HepG2 (cell line): ENCODE results near the gene ZMPSTE24. TPM values are rescaled to one million over a fixed set of nuclear protein-coding genes. Genes with fewer than 3 reads are reported as not detected.

Experiments used
- CBFB ChIP-seq: sonication (generic); formaldehyde crosslinking; IDR thresholded peaks from 2 replicates; pipeline ENCODE4 v1.4.0; 2020; ENCODE audit warnings: missing genetic modification reagents
- DNMT3B ChIP-seq: conservative IDR thresholded peaks from 2 replicates; pipeline ENCODE4 v1.6.1; 2016; ENCODE audit warnings: missing biosample characterization, control low read depth
- FOXP1 ChIP-seq, 2 experiments: fragments of 450-650 bp in 1 of 2; IDR thresholded peaks; 2 replicates each; pipeline ENCODE4 v1.6.1; 2017 to 2018; ENCODE audit warnings: antibody characterized with exemption in 1 of 2
- KAT8 ChIP-seq: IDR thresholded peaks from 2 replicates; pipeline ENCODE4 v1.6.1; 2016; ENCODE audit warnings: missing genetic modification reagents, missing compliant biosample characterization
- LCORL ChIP-seq, 2 experiments: fragments of 450-650 bp in 1 of 2; sonication (generic) in 1 of 2; formaldehyde crosslinking in 1 of 2; IDR thresholded peaks; 2 replicates each; pipeline versions ENCODE4 v1.5.0 to v1.6.1; 2017 to 2020; ENCODE audit warnings: antibody characterized with exemption in 1 of 2, missing genetic modification reagents in 1 of 2
- NCOR1 ChIP-seq: fragments of 200-600 bp; sonication (generic); IDR thresholded peaks from 2 replicates; pipeline ENCODE4 v1.7.0; 2017; ENCODE audit warnings: antibody characterized with exemption, low read length, borderline replicate concordance
- NR2C2 ChIP-seq: sonication (generic); formaldehyde crosslinking; IDR thresholded peaks from 2 replicates; pipeline ENCODE4 v1.4.0; 2020; ENCODE audit warnings: missing genetic modification reagents, mild to moderate bottlenecking, moderate library complexity, borderline replicate concordance
- NR2F1 ChIP-seq, 2 experiments: fragments of 450-650 bp in 1 of 2; formaldehyde crosslinking in 1 of 2; IDR thresholded peaks; 2 replicates each; pipeline versions ENCODE4 v1.5.0 to v1.6.1; 2016 to 2020; ENCODE audit warnings: mild to moderate bottlenecking in 1 of 2, missing compliant biosample characterization in 1 of 2, missing genetic modification reagents in 1 of 2, moderate library complexity in 1 of 2
- NR2F2 ChIP-seq: IDR thresholded peaks from 2 replicates; pipeline ENCODE4 v1.6.1; 2012; ENCODE audit warnings: low read depth, inconsistent platforms, borderline replicate concordance
- RFX1 ChIP-seq: fragments of 450-650 bp; IDR thresholded peaks from 2 replicates; pipeline ENCODE4 v1.6.1; 2017
- RXRA ChIP-seq: sonication (generic); formaldehyde crosslinking; IDR thresholded peaks from 2 replicates; pipeline ENCODE4 v1.5.1; 2020; ENCODE audit warnings: missing genetic modification reagents
- RXRB ChIP-seq: IDR thresholded peaks from 2 replicates; pipeline ENCODE4 v1.6.1; 2016; ENCODE audit warnings: borderline replicate concordance, missing genetic modification reagents, missing compliant biosample characterization
- SMAD3 ChIP-seq: sonication (generic); formaldehyde crosslinking; IDR thresholded peaks from 2 replicates; pipeline ENCODE4 v1.4.0; 2020; ENCODE audit warnings: missing genetic modification reagents
- SOX13 ChIP-seq, 3 experiments: fragments of 450-650 bp in 1 of 3; sonication (generic) in 1 of 3; formaldehyde crosslinking in 1 of 3; IDR thresholded peaks in 2 of 3; conservative IDR thresholded peaks in 1 of 3; 2 replicates each; pipeline versions ENCODE4 v1.5.0 to v1.6.1; 2016 to 2020; ENCODE audit warnings: antibody characterized with exemption in 1 of 3, mild to moderate bottlenecking in 1 of 3, missing compliant biosample characterization in 1 of 3, missing genetic modification reagents in 1 of 3, moderate library complexity in 1 of 3
- SOX5 ChIP-seq: IDR thresholded peaks from 2 replicates; pipeline ENCODE4 v1.6.1; 2016; ENCODE audit warnings: borderline replicate concordance
- ZNF382 ChIP-seq: sonication (generic); formaldehyde crosslinking; IDR thresholded peaks from 2 replicates; pipeline ENCODE4 v1.5.0; 2020; ENCODE audit warnings: missing genetic modification reagents, mild to moderate bottlenecking, borderline replicate concordance
- ZNF75D ChIP-seq: sonication (generic); formaldehyde crosslinking; IDR thresholded peaks from 2 replicates; pipeline ENCODE4 v1.8.1; 2023; ENCODE audit warnings: missing genetic modification reagents, mild to moderate bottlenecking, borderline replicate concordance
- ZSCAN30 ChIP-seq: sonication (generic); formaldehyde crosslinking; IDR thresholded peaks from 2 replicates; pipeline ENCODE4 v1.5.0; 2020; ENCODE audit warnings: mild to moderate bottlenecking, missing genetic modification reagents
- polyA plus RNA-seq, 8 experiments: library from polyadenylated mRNA; depleted of rRNA in 3 of 8; stranded (reverse) in 7 of 8; unstranded in 1 of 8; fragments of >200 nt; fragmentation: Illumina TruSeq in 4 of 8; extraction: Trizol in 4 of 8; gene quantifications; 2 replicates each; pipeline versions ENCODE4 v1.2.1 to v1.2.3, GENCODE V29; 2011 to 2016; ENCODE audit warnings: low read depth in 4 of 8, missing spikeins in 1 of 8, mixed read lengths in 1 of 8; ENCODE audit not compliant: insufficient read depth in 1 of 8
- total RNA-seq, 5 experiments: library from RNA; depleted of rRNA; stranded (reverse); fragments of >200 nt; fragmentation: Illumina TruSeq; extraction: Trizol; gene quantifications; 2 replicates each; pipeline ENCODE4 v1.2.3, GENCODE V29; 2016; ENCODE audit warnings: low read depth in 1 of 5
- TF ChIP-seq, protein P1 (sequence below): sonication (generic); formaldehyde crosslinking; IDR thresholded peaks from 2 replicates; pipeline ENCODE4 v1.5.1; 2020; ENCODE audit warnings: mild to moderate bottlenecking, missing genetic modification reagents, borderline replicate concordance

ZMPSTE24 gene
- total and polyA plus RNA-seq, 2 of the 13 experiments (the other 11 are each of a cell fraction or from before 2014, with no cell fraction given): 13.6 to 60.2 TPM

DNA sequence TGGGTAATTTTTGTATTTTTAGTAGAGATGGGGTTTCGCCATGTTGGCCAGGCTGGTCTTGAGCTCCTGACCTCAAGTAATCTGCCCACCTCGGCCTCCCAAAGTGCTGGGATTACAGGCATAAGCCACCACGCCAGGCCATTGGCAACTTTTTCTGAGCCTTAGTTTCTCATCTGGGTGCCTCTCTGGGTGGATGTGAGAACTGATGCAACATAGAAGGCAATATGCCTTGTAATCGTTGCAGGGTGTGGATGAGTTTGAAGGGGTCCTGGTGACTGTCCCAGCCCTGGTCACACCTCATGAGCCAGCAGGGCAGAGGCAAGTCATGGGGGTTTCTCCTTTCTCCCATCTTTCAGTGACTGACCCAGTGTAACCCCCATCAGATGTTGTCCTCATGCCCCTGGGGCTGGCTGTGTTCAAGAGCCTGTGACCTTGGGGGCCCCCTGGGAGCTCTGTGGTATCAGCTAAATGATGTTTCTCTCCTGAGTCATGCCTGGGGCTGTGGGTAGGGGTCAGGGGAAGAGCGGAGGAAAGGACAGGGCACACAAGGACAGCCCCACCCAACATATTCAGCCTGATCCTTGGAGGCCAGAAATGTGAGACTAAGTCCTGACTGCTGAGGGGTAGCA lies 55.4 kb downstream of the ZMPSTE24 start (continued):
- 0 out of 2 replicates have a peak, but pooled peaks have one; percentile 12 for TF ChIP-seq KAT8 (CRISPR knock-in tag)
- no peak for TF ChIP-seq FOXP1 (IDR thresholded peaks at IDR 0.05)
- TF ChIP-seq FOXP1 (CRISPR knock-in tag; IDR thresholded peaks at IDR 0.05): peak; percentile 16; the same call in 1 of the 2 replicates
- peak; percentile 39; the same call in 1 of the 2 replicates for TF ChIP-seq NR2F2
- 0 out of 2 replicates have a peak, but pooled peaks have one; percentile 38 for TF ChIP-seq CBFB (CRISPR knock-in tag)
- peak; percentile 95 for TF ChIP-seq RXRB
- TF ChIP-seq RFX1: no peak
- TF ChIP-seq SMAD3 (CRISPR knock-in tag): 0 out of 2 replicates have a peak, but pooled peaks have one; percentile 18
- TF ChIP-seq, protein P1, sequence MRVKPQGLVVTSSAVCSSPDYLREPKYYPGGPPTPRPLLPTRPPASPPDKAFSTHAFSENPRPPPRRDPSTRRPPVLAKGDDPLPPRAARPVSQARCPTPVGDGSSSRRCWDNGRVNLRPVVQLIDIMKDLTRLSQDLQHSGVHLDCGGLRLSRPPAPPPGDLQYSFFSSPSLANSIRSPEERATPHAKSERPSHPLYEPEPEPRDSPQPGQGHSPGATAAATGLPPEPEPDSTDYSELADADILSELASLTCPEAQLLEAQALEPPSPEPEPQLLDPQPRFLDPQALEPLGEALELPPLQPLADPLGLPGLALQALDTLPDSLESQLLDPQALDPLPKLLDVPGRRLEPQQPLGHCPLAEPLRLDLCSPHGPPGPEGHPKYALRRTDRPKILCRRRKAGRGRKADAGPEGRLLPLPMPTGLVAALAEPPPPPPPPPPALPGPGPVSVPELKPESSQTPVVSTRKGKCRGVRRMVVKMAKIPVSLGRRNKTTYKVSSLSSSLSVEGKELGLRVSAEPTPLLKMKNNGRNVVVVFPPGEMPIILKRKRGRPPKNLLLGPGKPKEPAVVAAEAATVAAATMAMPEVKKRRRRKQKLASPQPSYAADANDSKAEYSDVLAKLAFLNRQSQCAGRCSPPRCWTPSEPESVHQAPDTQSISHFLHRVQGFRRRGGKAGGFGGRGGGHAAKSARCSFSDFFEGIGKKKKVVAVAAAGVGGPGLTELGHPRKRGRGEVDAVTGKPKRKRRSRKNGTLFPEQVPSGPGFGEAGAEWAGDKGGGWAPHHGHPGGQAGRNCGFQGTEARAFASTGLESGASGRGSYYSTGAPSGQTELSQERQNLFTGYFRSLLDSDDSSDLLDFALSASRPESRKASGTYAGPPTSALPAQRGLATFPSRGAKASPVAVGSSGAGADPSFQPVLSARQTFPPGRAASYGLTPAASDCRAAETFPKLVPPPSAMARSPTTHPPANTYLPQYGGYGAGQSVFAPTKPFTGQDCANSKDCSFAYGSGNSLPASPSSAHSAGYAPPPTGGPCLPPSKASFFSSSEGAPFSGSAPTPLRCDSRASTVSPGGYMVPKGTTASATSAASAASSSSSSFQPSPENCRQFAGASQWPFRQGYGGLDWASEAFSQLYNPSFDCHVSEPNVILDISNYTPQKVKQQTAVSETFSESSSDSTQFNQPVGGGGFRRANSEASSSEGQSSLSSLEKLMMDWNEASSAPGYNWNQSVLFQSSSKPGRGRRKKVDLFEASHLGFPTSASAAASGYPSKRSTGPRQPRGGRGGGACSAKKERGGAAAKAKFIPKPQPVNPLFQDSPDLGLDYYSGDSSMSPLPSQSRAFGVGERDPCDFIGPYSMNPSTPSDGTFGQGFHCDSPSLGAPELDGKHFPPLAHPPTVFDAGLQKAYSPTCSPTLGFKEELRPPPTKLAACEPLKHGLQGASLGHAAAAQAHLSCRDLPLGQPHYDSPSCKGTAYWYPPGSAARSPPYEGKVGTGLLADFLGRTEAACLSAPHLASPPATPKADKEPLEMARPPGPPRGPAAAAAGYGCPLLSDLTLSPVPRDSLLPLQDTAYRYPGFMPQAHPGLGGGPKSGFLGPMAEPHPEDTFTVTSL (CRISPR knock-in tag): 0 out of 2 replicates have a peak, but pooled peaks have one; percentile 29
- TF ChIP-seq DNMT3B: no peak
- 0 out of 2 replicates have a peak, but pooled peaks have one; percentile 8 for TF ChIP-seq SOX5 (CRISPR knock-in tag)
- no peak for TF ChIP-seq ZSCAN30 (CRISPR knock-in tag)
- no peak; the same call in 1 of the 2 replicates for TF ChIP-seq NR2C2 (CRISPR knock-in tag)
- no peak for TF ChIP-seq ZNF75D (CRISPR knock-in tag)
- TF ChIP-seq LCORL (IDR thresholded peaks at IDR 0.05): no peak
- TF ChIP-seq LCORL (CRISPR knock-in tag; IDR thresholded peaks at IDR 0.05): no peak
- TF ChIP-seq SOX13 (IDR thresholded peaks at IDR 0.05): no peak
- TF ChIP-seq SOX13 (CRISPR knock-in tag; conservative IDR thresholded peaks at IDR 0.05 in 1 of 2, IDR thresholded peaks at IDR 0.05 in 1 of 2): peak in 1 of 2 experiments; percentile 38; a peak in 1 of 4 replicates
- no peak for TF ChIP-seq ZNF382 (CRISPR knock-in tag)
- peak in 1 of 2 experiments; percentile 45; a peak in 2 of 4 replicates for TF ChIP-seq NR2F1 (CRISPR knock-in tag; IDR thresholded peaks at IDR 0.05)
- TF ChIP-seq NCOR1: no peak
- peak; percentile 85 for TF ChIP-seq RXRA (CRISPR knock-in tag)
